IMR-90 (cell line): ENCODE measurements around the gene PKHD1. TPM values are rescaled to one million over a fixed set of nuclear protein-coding genes. Genes with fewer than 3 reads are reported as not detected.

Source experiments
- ATAC-seq: fragments of 200-7000 bp; cut with Tn5 transposase; 2 replicates; pipeline ENCODE4 v1.9.1; 2020; ENCODE audit warnings: low read depth, mild to moderate bottlenecking, moderate library complexity
- BruUV-seq: library from RNA; stranded (reverse); fragments of 400-500 nt; replicated peaks from 2 replicates; lab custom pipeline; 2021; lab: Mats Ljungman, UMichigan
- CTCF ChIA-PET: fragments of 300-600 bp; formaldehyde crosslinking; extraction: SDS; loops from one replicate; lab custom pipeline; 2021; ENCODE audit warnings: antibody characterized with exemption; lab: Yijun Ruan, JAX
- POLR2A ChIA-PET: fragments of 300-600 bp; sonication (Branson Sonifier 250); formaldehyde crosslinking; loops from one replicate; lab custom pipeline; 2022; ENCODE audit warnings: antibody characterized with exemption; ENCODE audit not compliant: unreplicated experiment; lab: Charles Lee
- DNase-seq: peaks from one replicate; pipeline ENCODE4 v3.0.0; 2013
- H2AFZ ChIP-seq: replicated peaks from 2 replicates; pipeline ENCODE3; 2013; ENCODE audit warnings: low read length, mild to moderate bottlenecking; ENCODE audit not compliant: poor library complexity
- H2AK5ac ChIP-seq: 2 replicates; pipeline ENCODE4 v1.6.1; 2013; ENCODE audit warnings: low read depth, low read length, inconsistent platforms
- H2AK9ac ChIP-seq: replicated peaks from 2 replicates; pipeline ENCODE3; 2013; ENCODE audit warnings: mild to moderate bottlenecking, low read depth, low read length, moderate library complexity; ENCODE audit not compliant: poor library complexity
- H2BK120ac ChIP-seq: 2 replicates; pipeline ENCODE4 v1.6.1; 2013; ENCODE audit warnings: low read depth, low read length, inconsistent platforms
- H2BK15ac ChIP-seq: 3 replicates; pipeline ENCODE4 v1.6.1; 2013; ENCODE audit warnings: low read depth, low read length, inconsistent platforms
- H2BK20ac ChIP-seq: 2 replicates; pipeline ENCODE4 v1.6.1; 2013; ENCODE audit warnings: low read depth, mild to moderate bottlenecking, inconsistent platforms, low read length, moderate library complexity
- H2BK5ac ChIP-seq: 2 replicates; pipeline ENCODE4 v1.6.1; 2013; ENCODE audit warnings: mild to moderate bottlenecking, low read depth, low read length, inconsistent platforms; ENCODE audit not compliant: poor library complexity, severe bottlenecking
- H3K14ac ChIP-seq: replicated peaks from 2 replicates; pipeline ENCODE4 v1.6.1; 2013; ENCODE audit warnings: low read depth, low read length, inconsistent platforms
- H3K18ac ChIP-seq: 2 replicates; pipeline ENCODE4 v1.6.1; 2013; ENCODE audit warnings: low read depth, low read length, control low read depth
- H3K23ac ChIP-seq: 2 replicates; pipeline ENCODE4 v1.6.1; 2013; ENCODE audit warnings: low read depth, low read length, inconsistent platforms
- H3K27ac ChIP-seq: 2 replicates; pipeline ENCODE4 v1.5.1; 2013; ENCODE audit warnings: mild to moderate bottlenecking, control low read depth, low read length; ENCODE audit not compliant: insufficient read depth
- H3K27me3 ChIP-seq: 2 replicates; pipeline ENCODE4 v1.6.1; 2013; ENCODE audit warnings: low read length; ENCODE audit not compliant: control insufficient read depth, insufficient read depth
- H3K36me3 ChIP-seq: 2 replicates; pipeline ENCODE4 v1.6.1; 2013; ENCODE audit warnings: low read length, mixed read lengths; ENCODE audit not compliant: control insufficient read depth, insufficient read depth
- H3K4ac ChIP-seq: 2 replicates; pipeline ENCODE4 v1.6.1; 2013; ENCODE audit warnings: low read depth, low read length, inconsistent platforms
- H3K4me1 ChIP-seq: 2 replicates; pipeline ENCODE4 v1.6.1; 2013; ENCODE audit warnings: low read length, mixed read lengths; ENCODE audit not compliant: control insufficient read depth, insufficient read depth
- H3K4me2 ChIP-seq: 2 replicates; pipeline ENCODE4 v1.6.1; 2013; ENCODE audit warnings: low read depth, mild to moderate bottlenecking, control low read depth, low read length, moderate library complexity
- H3K4me3 ChIP-seq: 2 replicates; pipeline ENCODE4 v1.5.1; 2013; ENCODE audit warnings: low read depth, mild to moderate bottlenecking, control low read depth, low read length, moderate library complexity; ENCODE audit not compliant: insufficient read depth
- H3K56ac ChIP-seq: 2 replicates; pipeline ENCODE4 v1.6.1; 2013; ENCODE audit warnings: low read length, inconsistent platforms; ENCODE audit not compliant: insufficient read depth; ENCODE audit errors: extremely low read depth
- H3K79me1 ChIP-seq, 2 experiments: 2 replicates each; pipeline ENCODE4 v1.6.1; 2013; ENCODE audit warnings: low read length in 2 of 2, inconsistent platforms in 1 of 2, low read depth in 1 of 2
- H3K9ac ChIP-seq: 2 replicates; pipeline ENCODE4 v1.6.1; 2013; ENCODE audit warnings: low read depth, low read length, control low read depth
- H3K9me1 ChIP-seq: 2 replicates; pipeline ENCODE4 v1.6.1; 2013; ENCODE audit warnings: low read length, inconsistent platforms; ENCODE audit not compliant: insufficient read depth
- H3K9me3 ChIP-seq: 2 replicates; pipeline ENCODE4 v1.6.1; 2013; ENCODE audit warnings: low read length; ENCODE audit not compliant: control insufficient read depth, insufficient read depth
- H4K20me1 ChIP-seq: 2 replicates; pipeline ENCODE4 v1.6.1; 2013; ENCODE audit warnings: low read length, inconsistent platforms; ENCODE audit not compliant: insufficient read depth
- H4K5ac ChIP-seq: 2 replicates; pipeline ENCODE4 v1.6.1; 2013; ENCODE audit warnings: mild to moderate bottlenecking, low read depth, low read length, control low read depth
- H4K8ac ChIP-seq, 2 experiments: 2 replicates each; pipeline ENCODE4 v1.6.1; 2013; ENCODE audit warnings: low read depth in 2 of 2, low read length in 2 of 2, control low read depth in 1 of 2, inconsistent platforms in 1 of 2
- H4K91ac ChIP-seq: 2 replicates; pipeline ENCODE4 v1.6.1; 2013; ENCODE audit warnings: low read depth, low read length, inconsistent platforms; ENCODE audit not compliant: insufficient read depth
- BHLHE40 ChIP-seq: fragments of 150-350 bp; IDR thresholded peaks from 2 replicates; pipeline ENCODE4 v1.6.1; 2016; ENCODE audit warnings: mild to moderate bottlenecking, low read depth, low read length
- CEBPB ChIP-seq: IDR thresholded peaks from 2 replicates; pipeline ENCODE4 v1.6.1; 2012; ENCODE audit warnings: low read depth, low read length, improper control_type of control experiment
- CHD1 ChIP-seq: IDR thresholded peaks from 2 replicates; pipeline ENCODE4 v1.6.1; 2012; ENCODE audit warnings: low read depth, low read length, improper control_type of control experiment
- FOS ChIP-seq: fragments of 150-350 bp; IDR thresholded peaks from 2 replicates; pipeline ENCODE4 v1.6.1; 2016; ENCODE audit warnings: low read depth, low read length
- MAFK ChIP-seq: IDR thresholded peaks from 2 replicates; pipeline ENCODE4 v1.6.1; 2012; ENCODE audit warnings: low read depth, low read length, improper control_type of control experiment
- MAZ ChIP-seq: IDR thresholded peaks from 2 replicates; pipeline ENCODE4 v1.6.1; 2012; ENCODE audit warnings: low read depth, mild to moderate bottlenecking, low read length, improper control_type of control experiment, moderate library complexity, borderline replicate concordance
- MXI1 ChIP-seq: IDR thresholded peaks from 2 replicates; pipeline ENCODE4 v1.6.1; 2012; ENCODE audit warnings: low read depth, mild to moderate bottlenecking, low read length, moderate library complexity, borderline replicate concordance
- NFE2L2 ChIP-seq: fragments of 150-350 bp; IDR thresholded peaks from 2 replicates; pipeline ENCODE4 v1.6.1; 2016; ENCODE audit warnings: low read depth, mild to moderate bottlenecking, low read length
- POLR2A ChIP-seq: IDR thresholded peaks from 2 replicates; pipeline ENCODE4 v1.6.1; 2012; ENCODE audit warnings: mild to moderate bottlenecking, low read depth, low read length
- RAD21 ChIP-seq: IDR thresholded peaks from 2 replicates; pipeline ENCODE4 v1.6.1; 2012; ENCODE audit warnings: low read length, improper control_type of control experiment
- RCOR1 ChIP-seq: IDR thresholded peaks from 2 replicates; pipeline ENCODE4 v1.6.1; 2012; ENCODE audit warnings: mild to moderate bottlenecking, low read length, improper control_type of control experiment; ENCODE audit not compliant: insufficient replicate concordance
- RFX5 ChIP-seq: IDR thresholded peaks from 2 replicates; pipeline ENCODE4 v1.8.0; 2012; ENCODE audit warnings: low read depth, mild to moderate bottlenecking, low read length, moderate library complexity
- SMC3 ChIP-seq: fragments of 150-350 bp; IDR thresholded peaks from 2 replicates; pipeline ENCODE4 v1.6.1; 2016; ENCODE audit warnings: low read depth, mild to moderate bottlenecking, antibody characterized with exemption, low read length, moderate library complexity
- USF2 ChIP-seq: fragments of 150-350 bp; IDR thresholded peaks from 2 replicates; pipeline ENCODE4 v1.6.1; 2017; ENCODE audit warnings: mild to moderate bottlenecking, antibody characterized with exemption, low read length, low read depth
- WGBS, 2 experiments: methylation state at CpG; one replicate each; pipeline versions ENCODE4 v1.1.5 to v1.1.7; 2013; ENCODE audit warnings: missing lambda C conversion rate in 2 of 2; ENCODE audit not compliant: insufficient read length in 1 of 2; ENCODE audit errors: extremely low coverage in 2 of 2; 5-methylcytosine and 5-hydroxymethylcytosine counted together
- dilution Hi-C: fragments of 300-500 bp; cut with HindIII; formaldehyde crosslinking; loops from one replicate; pipeline ENCODE4 v1.14.3; 2018; ENCODE audit warnings: low sequenced_read_pairs; ENCODE audit not compliant: unreplicated experiment
- in situ Hi-C: fragments of 300-500 bp; cut with MboI; formaldehyde crosslinking; loops from 3 replicates; pipeline ENCODE4 v1.14.3; 2019; ENCODE audit warnings: low sequenced_read_pairs, inconsistent platforms, mixed read lengths
- intact Hi-C: fragments of 100-400 bp; cut with micrococcal nuclease; formaldehyde crosslinking; loops from 2 replicates; pipeline ENCODE4 v1.10.0; 2022
- polyA plus RNA-seq, 3 experiments: library from polyadenylated mRNA; depleted of rRNA; stranded (reverse); fragments of >200 nt; gene quantifications; 2 replicates each; pipeline ENCODE4 v1.2.3, GENCODE V29; 2012; ENCODE audit warnings: low replicate concordance in 1 of 3
- total RNA-seq: library from RNA; depleted of rRNA; stranded (reverse); fragments of >200 nt; gene quantifications from 2 replicates; pipeline ENCODE4 v1.2.3, GENCODE V29; 2012
- TF ChIP-seq, protein P1 (sequence below): conservative IDR thresholded peaks from 2 replicates; pipeline ENCODE4 v1.5.1; 2012; ENCODE audit warnings: mild to moderate bottlenecking, low read depth, low read length, improper control_type of control experiment
- TF ChIP-seq, protein P2 (sequence below): fragments of 150-350 bp; IDR thresholded peaks from 2 replicates; pipeline ENCODE4 v1.6.1; 2016; ENCODE audit warnings: low read depth, mild to moderate bottlenecking, low read length, moderate library complexity, borderline replicate concordance

Gene PKHD1
- total and polyA plus RNA-seq, 2 of the 4 experiments (the other 2 are of a cell fraction), result not detected

DNA sequence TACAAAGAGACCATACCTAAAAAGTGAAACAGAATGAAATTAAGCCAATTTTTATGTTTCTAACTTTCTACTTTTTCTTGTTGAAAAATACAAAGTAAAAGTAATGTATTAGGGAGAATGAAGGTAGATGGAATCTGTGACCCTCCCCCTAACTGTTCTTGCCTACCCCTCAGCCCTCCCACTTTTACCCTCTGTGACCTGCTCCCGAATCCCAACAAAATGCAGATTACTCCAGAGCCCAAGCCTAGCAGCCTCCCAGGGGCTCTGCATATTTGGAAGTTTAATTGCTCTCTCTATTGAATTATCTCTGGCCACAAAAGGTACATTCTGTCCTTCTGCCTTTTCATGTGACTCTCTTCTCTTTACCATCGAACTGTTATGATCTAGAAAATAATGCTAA lies 201.5 kb downstream of the PKHD1 start:
- ChIA-PET CTCF (no interaction called here), POLR2A (no interaction called here)
- dilution Hi-C loops (no loop called here), intact Hi-C loops (no loop called here), in situ Hi-C loops (no loop called here)
- Histone ChIP-seq H2BK15ac (no peak overlapping the region), H3K79me1 (no peaks in the 10 kb centered on the region), H3K4ac (no peak overlapping the region), H2BK120ac (no peak overlapping the region), H4K91ac (no peak overlapping the region), H3K9me1 (no peaks in the 10 kb centered on the region), H3K56ac (no peak overlapping the region), H3K4me2 (no peak overlapping the region), H3K4me1 (no peaks in the 10 kb centered on the region), H3K36me3 (no peaks in the 10 kb centered on the region), H4K20me1 (no peaks in the 10 kb centered on the region), H2AFZ (no peak overlapping the region), H4K8ac (no peak overlapping the region), H3K9me3 (no peaks in the 10 kb centered on the region), H3K27me3 (no peaks in the 10 kb centered on the region), H3K4me3 (no peak overlapping the region), H2AK9ac (no peak overlapping the region), H3K18ac (no peak overlapping the region), H2BK20ac (no peak overlapping the region), H3K9ac (no peak overlapping the region), H4K5ac (no peak overlapping the region), H3K14ac (no peak overlapping the region), H2BK5ac (no peak overlapping the region), H3K27ac (no peak overlapping the region), H3K23ac (no peak overlapping the region), H2AK5ac (no peak overlapping the region)
- BruUV-seq, result no TSS peak
- WGBS, 2 experiments, result 0% methylated on average over 1 of the region's 2 CpGs; no CpG with 5 or more reads in 1 of the 2 experiments
- no peak for DNase-seq
- TF ChIP-seq MAFK (no peak), SMC3 (no peak), CEBPB (no peak), USF2 (no peak), MXI1 (no peak), BHLHE40 (no peak), RAD21 (no peak), NFE2L2 (no peak), CHD1 (no peak), POLR2A (no peak), RFX5 (no peak), RCOR1 (no peak), MAZ (no peak), FOS (no peak)
- TF ChIP-seq, protein P1, sequence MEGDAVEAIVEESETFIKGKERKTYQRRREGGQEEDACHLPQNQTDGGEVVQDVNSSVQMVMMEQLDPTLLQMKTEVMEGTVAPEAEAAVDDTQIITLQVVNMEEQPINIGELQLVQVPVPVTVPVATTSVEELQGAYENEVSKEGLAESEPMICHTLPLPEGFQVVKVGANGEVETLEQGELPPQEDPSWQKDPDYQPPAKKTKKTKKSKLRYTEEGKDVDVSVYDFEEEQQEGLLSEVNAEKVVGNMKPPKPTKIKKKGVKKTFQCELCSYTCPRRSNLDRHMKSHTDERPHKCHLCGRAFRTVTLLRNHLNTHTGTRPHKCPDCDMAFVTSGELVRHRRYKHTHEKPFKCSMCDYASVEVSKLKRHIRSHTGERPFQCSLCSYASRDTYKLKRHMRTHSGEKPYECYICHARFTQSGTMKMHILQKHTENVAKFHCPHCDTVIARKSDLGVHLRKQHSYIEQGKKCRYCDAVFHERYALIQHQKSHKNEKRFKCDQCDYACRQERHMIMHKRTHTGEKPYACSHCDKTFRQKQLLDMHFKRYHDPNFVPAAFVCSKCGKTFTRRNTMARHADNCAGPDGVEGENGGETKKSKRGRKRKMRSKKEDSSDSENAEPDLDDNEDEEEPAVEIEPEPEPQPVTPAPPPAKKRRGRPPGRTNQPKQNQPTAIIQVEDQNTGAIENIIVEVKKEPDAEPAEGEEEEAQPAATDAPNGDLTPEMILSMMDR, result no peak
- TF ChIP-seq, protein P2, sequence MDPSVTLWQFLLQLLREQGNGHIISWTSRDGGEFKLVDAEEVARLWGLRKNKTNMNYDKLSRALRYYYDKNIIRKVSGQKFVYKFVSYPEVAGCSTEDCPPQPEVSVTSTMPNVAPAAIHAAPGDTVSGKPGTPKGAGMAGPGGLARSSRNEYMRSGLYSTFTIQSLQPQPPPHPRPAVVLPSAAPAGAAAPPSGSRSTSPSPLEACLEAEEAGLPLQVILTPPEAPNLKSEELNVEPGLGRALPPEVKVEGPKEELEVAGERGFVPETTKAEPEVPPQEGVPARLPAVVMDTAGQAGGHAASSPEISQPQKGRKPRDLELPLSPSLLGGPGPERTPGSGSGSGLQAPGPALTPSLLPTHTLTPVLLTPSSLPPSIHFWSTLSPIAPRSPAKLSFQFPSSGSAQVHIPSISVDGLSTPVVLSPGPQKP, result no peak
- no peak for ATAC-seq
